GM13977 (cell line): Measurements from ENCODE around the gene NSDHL.

Experiments used
- DNase-seq: peaks from one replicate; pipeline ENCODE4 v3.0.0; 2012; ENCODE audit warnings: low spot score
- in situ Hi-C: fragments of 300-500 bp; cut with MboI; formaldehyde crosslinking; loops from one replicate; pipeline ENCODE4 v1.12.0; 2022; ENCODE audit warnings: low sequenced_read_pairs, low pct_unique_long_range_greater_than_20kb, mixed read lengths, inconsistent platforms; ENCODE audit not compliant: unreplicated experiment
- TF ChIP-seq, protein P1 (sequence below): IDR thresholded peaks from 2 replicates; pipeline ENCODE4 v1.5.1; 2012; ENCODE audit warnings: mild to moderate bottlenecking, control low read depth; ENCODE audit not compliant: insufficient read depth; ENCODE audit errors: extremely low read depth, missing control alignments

Gene NSDHL

DNA sequence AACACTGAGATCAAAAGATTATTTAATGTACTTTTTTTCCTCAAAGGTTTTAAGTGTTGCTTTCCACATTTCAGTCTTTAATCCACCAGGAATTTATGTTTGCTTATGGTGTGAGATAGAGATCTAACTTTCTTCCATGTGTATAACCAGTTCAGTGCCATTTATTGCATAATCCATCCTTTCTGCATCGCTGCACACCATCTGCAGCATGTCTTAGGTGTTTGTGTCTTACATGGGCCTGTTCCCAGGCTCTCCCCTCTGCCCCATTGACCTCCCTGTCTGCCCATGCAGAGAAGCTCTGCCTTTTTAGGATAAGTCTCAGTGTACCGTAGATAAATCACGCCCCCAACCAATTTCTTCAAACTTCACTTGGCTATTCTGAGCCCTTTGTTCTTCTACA, 30.3 kb downstream of the NSDHL start:
- TF ChIP-seq, protein P1, sequence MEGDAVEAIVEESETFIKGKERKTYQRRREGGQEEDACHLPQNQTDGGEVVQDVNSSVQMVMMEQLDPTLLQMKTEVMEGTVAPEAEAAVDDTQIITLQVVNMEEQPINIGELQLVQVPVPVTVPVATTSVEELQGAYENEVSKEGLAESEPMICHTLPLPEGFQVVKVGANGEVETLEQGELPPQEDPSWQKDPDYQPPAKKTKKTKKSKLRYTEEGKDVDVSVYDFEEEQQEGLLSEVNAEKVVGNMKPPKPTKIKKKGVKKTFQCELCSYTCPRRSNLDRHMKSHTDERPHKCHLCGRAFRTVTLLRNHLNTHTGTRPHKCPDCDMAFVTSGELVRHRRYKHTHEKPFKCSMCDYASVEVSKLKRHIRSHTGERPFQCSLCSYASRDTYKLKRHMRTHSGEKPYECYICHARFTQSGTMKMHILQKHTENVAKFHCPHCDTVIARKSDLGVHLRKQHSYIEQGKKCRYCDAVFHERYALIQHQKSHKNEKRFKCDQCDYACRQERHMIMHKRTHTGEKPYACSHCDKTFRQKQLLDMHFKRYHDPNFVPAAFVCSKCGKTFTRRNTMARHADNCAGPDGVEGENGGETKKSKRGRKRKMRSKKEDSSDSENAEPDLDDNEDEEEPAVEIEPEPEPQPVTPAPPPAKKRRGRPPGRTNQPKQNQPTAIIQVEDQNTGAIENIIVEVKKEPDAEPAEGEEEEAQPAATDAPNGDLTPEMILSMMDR: no peak
- in situ Hi-C loops: no loop called here
- DNase-seq: no peak

DNA sequence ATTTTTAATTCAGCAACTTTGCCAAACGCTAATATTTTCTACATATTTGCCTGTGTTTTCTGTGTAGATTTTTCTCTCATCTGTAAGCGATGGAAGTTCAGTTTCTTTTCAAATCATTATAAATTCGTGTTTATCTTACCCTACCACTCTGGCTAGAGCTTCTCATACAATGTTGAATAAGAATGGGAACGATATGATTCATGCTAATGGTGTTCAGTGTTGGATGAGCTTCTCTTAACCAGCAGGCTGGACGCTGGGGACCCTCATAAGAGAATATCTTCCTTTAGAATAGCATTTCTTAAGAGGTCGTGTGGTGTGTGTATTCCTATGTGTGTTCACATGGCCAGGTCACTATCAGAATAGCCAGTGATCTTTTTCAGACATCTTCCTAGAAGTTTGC, 31.0 kb downstream of the NSDHL start:
- in situ Hi-C loops: no loop called here
- TF ChIP-seq, protein P1: no peak
- no peak for DNase-seq

- DNase-seq: no peak
These were observed 34.5 kb downstream of the NSDHL start for GRCh38 chrX:152865232-152865920.

DNA sequence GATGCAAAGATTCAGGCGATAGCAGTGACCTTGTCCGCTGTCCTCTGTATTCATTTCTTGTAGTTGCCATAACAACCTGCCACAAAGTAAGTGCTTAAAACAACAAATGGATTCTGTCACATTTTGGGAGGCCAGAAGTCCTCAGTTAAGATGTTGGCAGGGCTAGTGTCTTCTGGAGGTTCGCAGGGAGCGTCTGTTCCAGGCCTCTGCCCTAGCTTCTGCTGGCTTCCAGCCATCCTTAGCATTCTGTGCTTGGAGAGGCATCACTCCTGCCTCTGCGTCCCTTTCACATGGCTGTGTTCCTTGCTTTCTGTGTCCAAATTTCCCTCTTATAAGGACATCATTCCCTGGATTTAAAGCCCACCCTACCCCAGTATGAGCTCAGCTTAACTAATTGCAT, 35.5 kb downstream of the NSDHL start:
- in situ Hi-C loops: no loop called here
- TF ChIP-seq, protein P1: no peak
- no peak for DNase-seq

More at GRCh38 chrX:152865232-152865920, 34.5 kb downstream of the NSDHL start:
- TF ChIP-seq, protein P1: no peak
- in situ Hi-C loops: no loop called here

DNA sequence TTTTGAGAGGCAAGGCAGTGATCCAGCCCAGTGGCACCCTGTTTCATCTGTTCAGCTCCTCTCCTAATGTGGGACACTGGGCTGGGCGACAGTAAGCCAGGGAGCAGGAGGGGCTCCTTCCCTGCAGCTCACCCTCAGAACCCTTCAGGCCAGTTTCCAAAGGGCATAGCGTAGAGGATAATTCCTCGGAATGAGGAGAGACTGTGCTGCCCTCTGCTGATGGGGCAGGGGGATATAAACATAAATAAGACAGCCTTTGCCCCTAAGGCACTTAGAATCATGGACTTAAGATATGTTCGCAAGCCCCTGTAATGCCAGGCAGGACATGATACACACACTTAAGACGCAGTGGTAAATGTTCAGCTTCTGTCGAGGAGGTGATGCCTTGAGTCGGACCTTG, 39.1 kb downstream of the NSDHL start:
- in situ Hi-C loops: no loop called here
- DNase-seq: no peak
- TF ChIP-seq, protein P1: no peak

DNA sequence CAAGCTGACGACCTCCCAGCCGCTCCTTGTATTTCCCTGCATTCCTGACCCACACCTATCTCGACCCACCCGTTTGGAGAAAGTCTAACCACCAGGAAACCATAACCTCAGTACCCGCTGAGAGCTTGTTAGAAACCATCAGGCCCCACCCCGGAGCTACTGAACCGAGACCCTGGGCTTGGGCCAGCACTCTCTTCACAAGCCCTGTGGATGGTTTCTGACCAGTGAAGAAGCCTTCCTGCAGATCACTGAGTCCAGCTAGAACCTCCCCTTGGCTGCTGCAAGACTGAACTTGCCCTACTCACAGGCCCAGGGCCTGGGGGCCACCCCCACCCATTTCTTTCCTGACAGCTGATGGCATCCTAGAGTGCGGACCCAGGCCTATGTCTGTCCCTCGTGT, 40.4 kb downstream of the NSDHL start:
- TF ChIP-seq, protein P1: no peak
- no peak for DNase-seq
- in situ Hi-C loops: no loop called here

- DNase-seq: no peak
- TF ChIP-seq, protein P1: no peak
- in situ Hi-C loops: no loop called here
These were observed 41.7 kb downstream of the NSDHL start for GRCh38 chrX:152872522-152872921.
